C4-2B (cell line): ENCODE data around the gene SPON1.

Experiments
- ZFX ChIP-seq: fragments of 450-650 bp; IDR thresholded peaks from 2 replicates; pipeline ENCODE4 v1.6.1; 2017
- TF ChIP-seq, protein P1 (sequence below): fragments of 450-650 bp; conservative IDR thresholded peaks from 2 replicates; pipeline ENCODE4 v1.5.1; 2017; ENCODE audit warnings: mild to moderate bottlenecking

DNA sequence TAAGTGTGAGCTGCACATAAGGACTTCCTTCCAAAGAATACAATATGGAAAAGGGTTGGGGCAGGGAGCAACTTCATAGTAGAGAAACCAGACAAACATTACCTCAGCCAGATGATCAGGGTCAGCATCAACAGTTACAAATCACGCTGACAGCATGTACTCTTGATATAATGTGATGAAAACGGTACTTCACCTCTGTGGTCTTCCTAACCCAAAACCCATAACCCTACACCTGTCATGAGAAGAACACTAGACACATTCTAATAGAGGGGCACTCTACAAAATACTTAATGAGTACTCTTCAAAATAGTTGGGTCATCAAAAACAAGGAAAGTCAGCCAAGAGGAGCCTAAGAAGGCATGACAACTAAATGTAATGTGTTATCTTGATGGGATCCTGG, 352.6 kb downstream of the SPON1 start:
- TF ChIP-seq, protein P1, sequence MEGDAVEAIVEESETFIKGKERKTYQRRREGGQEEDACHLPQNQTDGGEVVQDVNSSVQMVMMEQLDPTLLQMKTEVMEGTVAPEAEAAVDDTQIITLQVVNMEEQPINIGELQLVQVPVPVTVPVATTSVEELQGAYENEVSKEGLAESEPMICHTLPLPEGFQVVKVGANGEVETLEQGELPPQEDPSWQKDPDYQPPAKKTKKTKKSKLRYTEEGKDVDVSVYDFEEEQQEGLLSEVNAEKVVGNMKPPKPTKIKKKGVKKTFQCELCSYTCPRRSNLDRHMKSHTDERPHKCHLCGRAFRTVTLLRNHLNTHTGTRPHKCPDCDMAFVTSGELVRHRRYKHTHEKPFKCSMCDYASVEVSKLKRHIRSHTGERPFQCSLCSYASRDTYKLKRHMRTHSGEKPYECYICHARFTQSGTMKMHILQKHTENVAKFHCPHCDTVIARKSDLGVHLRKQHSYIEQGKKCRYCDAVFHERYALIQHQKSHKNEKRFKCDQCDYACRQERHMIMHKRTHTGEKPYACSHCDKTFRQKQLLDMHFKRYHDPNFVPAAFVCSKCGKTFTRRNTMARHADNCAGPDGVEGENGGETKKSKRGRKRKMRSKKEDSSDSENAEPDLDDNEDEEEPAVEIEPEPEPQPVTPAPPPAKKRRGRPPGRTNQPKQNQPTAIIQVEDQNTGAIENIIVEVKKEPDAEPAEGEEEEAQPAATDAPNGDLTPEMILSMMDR = no peak
- no peak for TF ChIP-seq ZFX
